Measurements from ENCODE around the gene NFKBIE. TPM values are rescaled to one million over a fixed set of nuclear protein-coding genes. Genes with fewer than 3 reads are reported as not detected.

NFKBIE gene
- total RNA-seq, 4 donors from 2014 or later, result 7.0 to 10.4 (median 8.5) TPM

GRCh38 chr6:44262467-44263353, 2.6 kb downstream of the NFKBIE start:
- intact Hi-C loops (cut with DNase I), result no loop called here
- Histone ChIP-seq H3K9me3 (no peaks in the 10 kb centered on the region), H3K27me3 (no peaks in the 10 kb centered on the region), H3K4me3 (peak overlapping the region; percentile 75 to 86 (median 80)), H3K36me3 (peaks cover 0 to 27% (median 10%) of the 10 kb centered on the region in 4 donors), H3K27ac (replicated peaks in 1 of 4) (no peak overlapping the region), H3K4me1 (peaks cover 24 to 49% (median 38%) of the 10 kb centered on the region in 4 donors)
- TF ChIP-seq POLR2A (IDR thresholded peaks at IDR 0.05; ENCODE audit: low read depth) (no peak), CTCF (IDR thresholded peaks at IDR 0.05) (no peak), EP300 (IDR thresholded peaks at IDR 0.05) (no peak), POLR2AphosphoS5 (IDR thresholded peaks at IDR 0.05) (no peak)
- WGBS, result 84% methylated on average over 7 of the region's 7 CpGs
- DNase-seq (ENCODE audit: extremely low spot score), result no peak

- no peak overlapping the region for H3K27ac ChIP-seq (replicated peaks in 1 of 4)
- no peak for TF ChIP-seq EP300 (IDR thresholded peaks at IDR 0.05)
- TF ChIP-seq CTCF (IDR thresholded peaks at IDR 0.05), result no peak
- H3K36me3 ChIP-seq, result peaks cover 0 to 27% (median 10%) of the 10 kb centered on the region in 4 donors
- no peak for DNase-seq (ENCODE audit: extremely low spot score)
- H3K4me3 ChIP-seq, result no peak overlapping the region
- H3K27me3 ChIP-seq, result no peaks in the 10 kb centered on the region
- peaks cover 26 to 56% (median 43%) of the 10 kb centered on the region in 4 donors for H3K4me1 ChIP-seq
- intact Hi-C loops (cut with DNase I), result no loop called here
- H3K9me3 ChIP-seq, result no peaks in the 10 kb centered on the region
- WGBS, result 95% methylated on average over 4 of the region's 8 CpGs
Measured at GRCh38 chr6:44261581-44261980, 3.8 kb downstream of the NFKBIE start.

- 93% methylated on average over 6 of the region's 6 CpGs for WGBS
Measured at GRCh38 chr6:44260451-44261297, 4.7 kb downstream of the NFKBIE start.

DNA sequence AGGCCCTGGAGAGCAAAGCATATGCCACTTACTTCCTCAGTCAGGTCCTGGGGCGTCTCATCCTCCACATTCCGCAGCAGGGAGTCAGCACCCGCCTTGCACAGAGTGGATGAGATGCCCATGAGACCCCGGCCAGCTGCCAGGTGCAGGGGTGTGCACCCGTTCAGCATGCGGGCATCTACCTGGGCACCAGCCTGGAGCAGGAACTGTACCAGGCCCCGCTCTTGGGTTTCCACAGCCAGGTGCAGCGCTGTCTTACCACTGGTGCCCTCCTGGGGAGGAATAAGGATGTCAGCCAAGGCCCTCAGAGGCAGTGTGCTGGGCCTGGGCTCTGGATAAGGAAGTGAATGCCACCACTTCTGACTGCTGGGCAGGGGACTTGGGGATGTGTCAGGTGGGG, 5.3 kb downstream of the NFKBIE start:
- DNase-seq (ENCODE audit: extremely low spot score), result no peak
- Histone ChIP-seq H3K9me3 (no peaks in the 10 kb centered on the region), H3K27me3 (no peaks in the 10 kb centered on the region), H3K27ac (replicated peaks in 1 of 4) (no peak overlapping the region), H3K36me3 (peaks cover under 1 to 37% (median 21%) of the 10 kb centered on the region in 4 donors), H3K4me1 (peaks cover 37 to 64% (median 53%) of the 10 kb centered on the region in 4 donors), H3K4me3 (no peak overlapping the region)
- WGBS, result 60% methylated on average over 1 of the region's 8 CpGs
- intact Hi-C loops (cut with DNase I), result no loop called here
- TF ChIP-seq POLR2A (IDR thresholded peaks at IDR 0.05; ENCODE audit: low read depth) (no peak), CTCF (IDR thresholded peaks at IDR 0.05) (no peak), EP300 (IDR thresholded peaks at IDR 0.05) (no peak), POLR2AphosphoS5 (IDR thresholded peaks at IDR 0.05) (no peak)

More at GRCh38 chr6:44260451-44261297, 4.7 kb downstream of the NFKBIE start:
- Histone ChIP-seq H3K4me1 (peaks cover 35 to 62% (median 50%) of the 10 kb centered on the region in 4 donors), H3K27me3 (no peaks in the 10 kb centered on the region), H3K36me3 (peaks cover 0 to 30% (median 14%) of the 10 kb centered on the region in 4 donors), H3K9me3 (no peaks in the 10 kb centered on the region), H3K4me3 (no peak overlapping the region), H3K27ac (replicated peaks in 1 of 4) (no peak overlapping the region)
- no peak for TF ChIP-seq POLR2A (IDR thresholded peaks at IDR 0.05; ENCODE audit: low read depth)
- intact Hi-C loops (cut with DNase I), result no loop called here
- DNase-seq (ENCODE audit: extremely low spot score), result no peak

DNA sequence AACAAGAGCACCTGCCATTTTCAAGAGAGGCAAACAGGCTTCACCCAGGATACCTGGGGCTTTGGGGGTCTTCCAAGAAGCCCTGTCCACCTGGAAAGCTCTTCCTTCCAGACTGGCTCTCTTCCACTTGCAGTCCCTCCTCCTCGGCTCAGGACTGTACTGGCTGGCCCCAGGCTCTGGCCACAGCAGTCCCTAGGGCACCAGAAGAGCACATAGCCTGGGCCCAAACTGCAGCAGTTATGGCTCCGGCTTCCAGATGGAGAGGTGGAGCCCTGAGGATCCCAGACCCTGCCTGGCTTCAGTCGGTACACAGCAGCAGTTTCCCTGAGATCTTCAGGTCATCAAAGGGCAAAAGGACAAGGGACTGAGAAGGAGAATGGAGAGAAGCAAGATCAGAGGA, 6.4 kb downstream of the NFKBIE start:
- no peak for TF ChIP-seq POLR2AphosphoS5 (IDR thresholded peaks at IDR 0.05)
- WGBS, result 100% methylated on average over 2 of the region's 3 CpGs
- Histone ChIP-seq H3K36me3 (peaks cover 11 to 48% (median 32%) of the 10 kb centered on the region in 4 donors), H3K27me3 (no peaks in the 10 kb centered on the region), H3K4me3 (no peak overlapping the region), H3K4me1 (peaks cover 30 to 64% (median 51%) of the 10 kb centered on the region in 4 donors), H3K27ac (replicated peaks in 1 of 4) (no peak overlapping the region), H3K9me3 (no peaks in the 10 kb centered on the region)
- DNase-seq (ENCODE audit: extremely low spot score), result no peak
- intact Hi-C loops (cut with DNase I), result no loop called here

All from esophagus muscularis mucosa (tissue), 4 donors.